Measurements from ENCODE around the gene GHRH.
A peak's percentile ranks its signal among the peaks of the same experiment; 100 is the strongest.

GHRH gene

DNA sequence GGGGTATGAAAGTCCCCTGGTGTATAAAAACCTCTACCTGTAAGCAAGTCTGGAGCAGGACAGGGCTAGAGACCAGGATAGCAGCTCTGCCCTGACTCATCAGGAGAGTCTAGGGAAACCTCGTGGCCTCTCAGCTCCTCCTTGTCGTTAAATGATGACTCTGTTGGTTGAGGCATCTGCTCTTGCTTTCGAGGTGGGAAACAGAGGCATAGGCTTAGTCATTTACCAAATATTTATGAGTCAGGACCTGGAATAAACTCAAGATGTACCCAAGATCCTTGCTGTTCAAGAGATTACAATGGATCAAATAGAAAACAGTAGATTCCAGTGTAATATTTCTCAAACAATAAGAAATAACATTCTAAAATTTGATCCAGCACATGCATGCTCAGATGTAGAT, 33.4 kb upstream of the GHRH start:
- no peak for TF ChIP-seq CTCF (IDR thresholded peaks at IDR 0.05)
- Histone ChIP-seq H3K4me1 (peaks cover 7 to 75% (median 64%) of the 10 kb centered on the region in 4 donors), H3K4me3 (no peak overlapping the region), H3K27me3 (no peaks in the 10 kb centered on the region), H3K36me3 (peaks cover 5 to 30% (median 15%) of the 10 kb centered on the region in 3 donors), H3K27ac (peak overlapping the region; percentile 78 to 80), H3K9me3 (no peaks in the 10 kb centered on the region)
- DNase-seq, result no peak
- intact Hi-C loops (cut with DNase I; ENCODE audit: low total_unique reads), result no loop called here

- no peak for TF ChIP-seq CTCF (IDR thresholded peaks at IDR 0.05)
- H3K27me3 ChIP-seq, result no peaks in the 10 kb centered on the region
- H3K36me3 ChIP-seq, result peaks cover 5 to 26% (median 15%) of the 10 kb centered on the region in 3 donors
- peak overlapping the region; percentile 78 to 80 for H3K27ac ChIP-seq
- H3K4me3 ChIP-seq, result no peak overlapping the region
- intact Hi-C loops (cut with DNase I; ENCODE audit: low total_unique reads), result loop anchor here (5.0 kb wide), 1 partner anchor 58 kb away; no protein-coding TSS in a partner anchor
- H3K9me3 ChIP-seq, result no peaks in the 10 kb centered on the region
- H3K4me1 ChIP-seq, result peaks cover 7 to 70% (median 59%) of the 10 kb centered on the region in 4 donors
- DNase-seq, result no peak
These were observed 32.8 kb upstream of the GHRH start for GRCh38 chr20:37294262-37294981.

GRCh38 chr20:37293301-37293943, 31.8 kb upstream of the GHRH start:
- no peak for TF ChIP-seq CTCF (IDR thresholded peaks at IDR 0.05)
- no peak for DNase-seq
- Histone ChIP-seq H3K9me3 (no peaks in the 10 kb centered on the region), H3K36me3 (peaks cover 5 to 22% (median 15%) of the 10 kb centered on the region in 3 donors), H3K4me3 (no peak overlapping the region), H3K27ac (peak overlapping the region; percentile 78 to 80), H3K27me3 (no peaks in the 10 kb centered on the region), H3K4me1 (peaks cover 7 to 65% (median 50%) of the 10 kb centered on the region in 4 donors)
- intact Hi-C loops (cut with DNase I; ENCODE audit: low total_unique reads), result loop anchor here (5.0 kb wide), 1 partner anchor 59 kb away; no protein-coding TSS in a partner anchor

DNA sequence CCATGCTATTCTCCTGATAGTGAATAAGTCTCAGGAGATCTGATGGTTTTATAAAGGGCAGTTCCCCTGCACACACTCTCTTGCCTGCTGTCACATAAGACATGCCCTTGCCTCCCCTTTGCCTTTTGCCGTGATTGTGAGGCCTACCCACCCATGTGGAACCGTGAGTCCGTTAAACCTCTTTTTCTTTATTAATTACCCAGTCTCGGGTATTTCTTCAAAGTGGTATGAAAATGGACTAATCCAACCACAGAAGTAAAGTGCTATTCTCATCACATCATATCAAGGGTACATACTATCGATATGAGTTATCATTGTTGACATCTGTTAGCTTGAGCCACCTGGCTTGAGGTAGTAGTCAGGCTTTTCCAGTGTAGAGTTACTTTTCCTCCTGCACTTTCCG, 30.1 kb upstream of the GHRH start:
- TF ChIP-seq CTCF (IDR thresholded peaks at IDR 0.05), result no peak
- Histone ChIP-seq H3K27ac (no peak overlapping the region), H3K9me3 (no peaks in the 10 kb centered on the region), H3K27me3 (no peaks in the 10 kb centered on the region), H3K4me1 (peaks cover 0 to 48% (median 37%) of the 10 kb centered on the region in 4 donors), H3K36me3 (peaks cover 5 to 22% (median 15%) of the 10 kb centered on the region in 3 donors), H3K4me3 (no peak overlapping the region)
- no peak for DNase-seq
- intact Hi-C loops (cut with DNase I; ENCODE audit: low total_unique reads), result loop anchor here (5.0 kb wide), 1 partner anchor 61 kb away; no protein-coding TSS in a partner anchor

- Histone ChIP-seq H3K4me3 (peak overlapping the region; percentile 92 to 100), H3K36me3 (peaks cover 5 to 22% (median 15%) of the 10 kb centered on the region in 3 donors), H3K27me3 (no peaks in the 10 kb centered on the region), H3K9me3 (no peaks in the 10 kb centered on the region), H3K27ac (peak overlapping the region; percentile 97 to 99), H3K4me1 (peaks cover 0 to 34% (median 24%) of the 10 kb centered on the region in 4 donors)
- TF ChIP-seq CTCF (IDR thresholded peaks at IDR 0.05), result no peak
- intact Hi-C loops (cut with DNase I; ENCODE audit: low total_unique reads), result loop anchor here (5.0 kb wide), 1 partner anchor 62 kb away; no protein-coding TSS in a partner anchor
- DNase-seq, result no peak
These were observed 28.7 kb upstream of the GHRH start for GRCh38 chr20:37290158-37290810.

Measured in tibial artery (tissue), 4 donors.